GM19452 (cell line): ENCODE results near the gene LAMA4.

Experiments
- ATAC-seq: cut with Tn5 transposase; IDR thresholded peaks from one replicate; pipeline ENCODE4 v1.9.1; 2021; ENCODE audit not compliant: unreplicated experiment

LAMA4 gene, protein sequence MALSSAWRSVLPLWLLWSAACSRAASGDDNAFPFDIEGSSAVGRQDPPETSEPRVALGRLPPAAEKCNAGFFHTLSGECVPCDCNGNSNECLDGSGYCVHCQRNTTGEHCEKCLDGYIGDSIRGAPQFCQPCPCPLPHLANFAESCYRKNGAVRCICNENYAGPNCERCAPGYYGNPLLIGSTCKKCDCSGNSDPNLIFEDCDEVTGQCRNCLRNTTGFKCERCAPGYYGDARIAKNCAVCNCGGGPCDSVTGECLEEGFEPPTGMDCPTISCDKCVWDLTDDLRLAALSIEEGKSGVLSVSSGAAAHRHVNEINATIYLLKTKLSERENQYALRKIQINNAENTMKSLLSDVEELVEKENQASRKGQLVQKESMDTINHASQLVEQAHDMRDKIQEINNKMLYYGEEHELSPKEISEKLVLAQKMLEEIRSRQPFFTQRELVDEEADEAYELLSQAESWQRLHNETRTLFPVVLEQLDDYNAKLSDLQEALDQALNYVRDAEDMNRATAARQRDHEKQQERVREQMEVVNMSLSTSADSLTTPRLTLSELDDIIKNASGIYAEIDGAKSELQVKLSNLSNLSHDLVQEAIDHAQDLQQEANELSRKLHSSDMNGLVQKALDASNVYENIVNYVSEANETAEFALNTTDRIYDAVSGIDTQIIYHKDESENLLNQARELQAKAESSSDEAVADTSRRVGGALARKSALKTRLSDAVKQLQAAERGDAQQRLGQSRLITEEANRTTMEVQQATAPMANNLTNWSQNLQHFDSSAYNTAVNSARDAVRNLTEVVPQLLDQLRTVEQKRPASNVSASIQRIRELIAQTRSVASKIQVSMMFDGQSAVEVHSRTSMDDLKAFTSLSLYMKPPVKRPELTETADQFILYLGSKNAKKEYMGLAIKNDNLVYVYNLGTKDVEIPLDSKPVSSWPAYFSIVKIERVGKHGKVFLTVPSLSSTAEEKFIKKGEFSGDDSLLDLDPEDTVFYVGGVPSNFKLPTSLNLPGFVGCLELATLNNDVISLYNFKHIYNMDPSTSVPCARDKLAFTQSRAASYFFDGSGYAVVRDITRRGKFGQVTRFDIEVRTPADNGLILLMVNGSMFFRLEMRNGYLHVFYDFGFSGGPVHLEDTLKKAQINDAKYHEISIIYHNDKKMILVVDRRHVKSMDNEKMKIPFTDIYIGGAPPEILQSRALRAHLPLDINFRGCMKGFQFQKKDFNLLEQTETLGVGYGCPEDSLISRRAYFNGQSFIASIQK (N-terminal part only)

DNA sequence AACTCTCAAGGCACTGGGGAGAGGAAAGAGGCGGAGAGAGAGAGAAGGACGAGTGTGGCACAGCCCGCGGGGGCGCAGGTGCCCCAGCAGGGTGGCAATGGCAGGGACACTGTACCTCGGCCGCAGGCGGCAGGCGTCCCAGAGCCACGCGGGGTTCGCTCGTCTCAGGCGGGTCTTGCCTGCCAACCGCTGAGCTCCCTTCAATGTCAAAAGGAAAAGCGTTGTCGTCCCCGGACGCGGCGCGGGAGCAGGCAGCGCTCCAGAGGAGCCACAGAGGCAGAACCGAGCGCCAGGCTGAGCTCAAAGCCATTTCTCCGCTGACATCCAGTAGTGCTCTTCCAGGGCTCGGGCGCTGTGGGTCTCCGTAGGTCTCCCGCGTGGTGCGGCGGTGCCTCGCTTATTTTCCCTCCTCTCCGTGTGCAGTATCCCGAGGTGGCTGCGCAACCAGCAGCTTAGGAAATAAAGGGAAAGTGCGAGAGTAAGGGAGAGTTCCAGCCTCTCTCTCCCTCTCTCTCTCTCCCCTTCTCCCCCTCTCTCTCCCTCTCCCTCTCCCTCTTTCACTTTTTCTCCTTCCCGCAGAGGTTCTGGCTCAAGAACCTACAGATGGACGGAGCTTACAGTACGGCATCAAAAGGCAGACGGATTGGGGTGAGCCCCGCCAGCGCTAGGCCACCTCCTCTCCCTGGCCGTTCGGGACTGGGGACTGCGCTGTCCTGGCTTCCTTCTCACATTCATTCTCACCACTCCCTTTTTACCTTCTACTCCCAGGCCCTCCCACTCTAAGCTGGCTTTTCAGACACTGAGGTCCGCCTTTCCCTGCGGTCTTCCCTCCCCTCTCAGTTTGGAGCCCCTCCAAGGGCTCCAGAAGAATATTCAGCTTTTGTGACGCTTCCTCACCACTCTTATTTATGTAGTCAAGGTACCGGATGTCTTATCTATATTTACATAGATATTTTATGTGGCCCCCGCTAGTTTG lies at the start of gene LAMA4:
Gene LAMA4 (minus strand): TSS at position 727 of the 976 bp plus-strand sequence. CDS start 417 bp downstream, at position 310.
- ATAC-seq, result no peak

DNA sequence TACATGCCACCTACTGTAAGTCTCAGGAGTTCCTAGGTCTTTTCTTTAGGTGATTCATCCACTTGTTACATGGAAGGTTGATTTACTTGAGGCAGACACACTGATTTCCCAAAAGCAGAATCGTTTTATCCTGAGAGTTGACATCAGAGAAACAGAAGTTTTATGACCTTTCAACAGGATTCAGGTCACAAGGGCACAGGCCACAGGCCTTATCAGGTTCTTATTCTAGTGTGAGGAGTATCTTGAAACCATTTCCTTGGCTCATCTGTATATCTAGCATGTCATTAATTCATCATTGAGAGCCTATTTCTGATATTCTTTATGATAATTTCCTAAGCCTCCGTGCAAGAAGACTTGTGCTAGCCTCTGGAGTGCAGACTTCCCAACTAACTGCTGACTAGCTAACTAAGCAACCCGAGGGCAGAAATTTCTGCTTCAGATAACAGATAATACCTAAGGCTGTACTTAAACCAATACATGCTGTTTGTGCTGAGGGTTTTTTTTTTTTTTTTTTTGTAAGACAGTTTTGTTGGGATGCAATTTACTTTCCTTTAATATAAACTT lies 47.9 kb upstream of the LAMA4 start:
- ATAC-seq, result no peak

DNA sequence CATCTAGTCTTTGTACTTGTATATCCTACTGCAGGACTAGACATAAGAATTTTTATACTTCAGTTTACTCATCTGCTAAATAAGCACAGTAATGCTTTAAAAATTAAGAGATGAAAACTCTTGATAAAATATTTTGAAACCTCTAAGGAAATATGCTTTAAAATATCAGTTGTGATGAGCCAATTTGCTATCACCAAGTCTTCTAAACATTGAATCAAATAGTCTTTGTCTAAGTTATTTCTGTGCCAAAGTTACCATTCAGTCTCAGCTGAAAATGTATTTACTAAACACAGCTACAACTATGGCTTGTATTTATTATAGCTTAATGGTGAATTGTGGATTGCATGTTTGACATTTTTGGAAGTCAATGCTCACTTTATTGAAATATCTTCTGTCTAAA lies 46.5 kb upstream of the LAMA4 start:
- ATAC-seq, result no peak

DNA sequence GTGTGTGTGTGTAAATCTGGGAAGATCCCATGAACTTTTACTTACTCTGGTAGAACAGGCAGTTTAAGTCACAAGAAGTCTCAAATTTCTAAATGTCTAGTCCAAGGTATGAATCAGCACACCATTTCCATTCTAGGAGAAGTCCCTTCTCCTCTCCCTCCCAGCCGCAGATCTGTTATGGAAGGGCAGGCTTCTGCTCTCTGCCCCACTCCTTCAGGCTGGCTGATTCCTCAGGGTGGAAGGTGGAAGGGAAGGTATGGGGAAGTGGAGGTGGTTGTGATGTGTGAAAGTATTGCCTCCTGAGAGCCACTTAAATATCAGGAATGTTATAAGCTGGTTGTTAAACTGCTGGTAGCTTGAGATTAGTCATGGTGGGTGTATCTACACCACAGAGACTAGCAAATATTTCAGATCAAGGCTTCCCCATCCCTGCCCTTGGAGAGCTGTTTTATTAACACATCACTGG lies 44.5 kb upstream of the LAMA4 start:
- ATAC-seq, result no peak

DNA sequence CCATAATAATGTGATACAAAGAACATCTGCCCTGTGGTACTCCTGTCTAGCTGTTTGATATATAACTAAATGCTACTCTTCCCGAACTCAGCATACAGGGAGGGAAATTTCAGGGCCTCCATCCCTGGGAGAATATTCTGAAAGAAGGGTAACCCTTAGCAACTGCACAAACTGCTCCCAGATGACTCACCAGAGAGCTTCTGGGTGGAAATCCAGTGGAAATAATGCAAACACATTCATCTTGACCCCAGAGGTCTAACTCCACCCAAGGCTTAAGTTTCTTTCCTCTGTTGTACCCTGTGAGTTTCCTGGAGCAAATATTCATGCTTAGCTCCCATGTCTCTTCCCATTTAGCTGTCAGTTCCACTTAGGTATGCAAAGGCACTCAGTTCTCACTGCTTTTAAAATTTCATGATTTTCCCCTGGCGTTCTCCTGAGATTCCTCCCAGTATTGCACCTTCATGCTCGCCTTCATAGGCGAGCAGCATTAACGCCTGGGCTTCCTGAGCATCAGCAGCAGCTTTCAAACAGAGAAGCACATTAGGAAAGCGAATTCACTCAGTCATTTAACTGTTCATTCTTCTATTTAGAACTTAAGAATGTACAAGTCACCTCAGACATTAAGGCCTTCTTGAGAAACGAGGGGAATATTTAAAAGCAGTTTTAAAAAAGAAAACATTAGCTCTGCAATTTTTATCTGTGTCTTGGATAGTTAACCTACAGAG lies 43.8 kb upstream of the LAMA4 start:
- ATAC-seq, result no peak

DNA sequence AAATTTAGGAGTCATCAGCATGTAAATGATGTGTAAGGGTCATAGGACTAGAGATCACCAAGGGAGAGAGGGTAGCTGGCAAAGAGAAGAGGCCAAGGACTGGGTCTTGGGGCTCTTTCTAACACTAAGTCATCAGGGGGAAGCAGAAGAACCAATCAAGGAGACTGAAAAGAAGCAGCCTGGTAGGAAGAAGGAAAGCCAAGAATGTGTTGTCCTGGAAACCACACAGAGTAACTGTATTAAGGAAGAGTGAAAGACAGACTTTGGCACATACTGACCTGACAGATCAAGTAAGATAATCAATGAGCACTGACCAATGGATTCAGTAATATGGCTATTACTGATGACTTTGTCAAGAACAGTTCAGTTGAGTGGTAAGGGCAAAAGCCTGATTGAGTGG lies 42.3 kb upstream of the LAMA4 start:
- no peak for ATAC-seq

DNA sequence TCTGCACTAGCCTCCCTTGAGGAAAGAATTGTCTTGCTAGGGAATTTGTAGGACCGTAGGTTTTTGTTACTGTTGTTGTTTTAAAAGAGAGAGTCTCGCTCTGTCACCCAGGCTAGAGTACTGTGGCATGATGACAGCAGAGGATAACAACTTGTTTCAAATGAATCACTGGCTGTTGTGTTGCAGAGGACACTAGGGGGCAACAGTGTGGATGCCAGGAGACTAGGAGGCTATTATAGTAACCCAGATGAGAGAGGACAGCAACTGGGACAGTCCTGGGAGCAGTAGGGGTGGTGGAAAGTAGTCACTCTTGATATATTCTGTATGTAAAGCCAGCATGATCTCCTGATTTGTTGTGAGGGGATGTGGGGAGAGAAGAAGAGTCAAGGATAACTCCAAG lies 41.8 kb upstream of the LAMA4 start:
- peak; percentile 62 for ATAC-seq

DNA sequence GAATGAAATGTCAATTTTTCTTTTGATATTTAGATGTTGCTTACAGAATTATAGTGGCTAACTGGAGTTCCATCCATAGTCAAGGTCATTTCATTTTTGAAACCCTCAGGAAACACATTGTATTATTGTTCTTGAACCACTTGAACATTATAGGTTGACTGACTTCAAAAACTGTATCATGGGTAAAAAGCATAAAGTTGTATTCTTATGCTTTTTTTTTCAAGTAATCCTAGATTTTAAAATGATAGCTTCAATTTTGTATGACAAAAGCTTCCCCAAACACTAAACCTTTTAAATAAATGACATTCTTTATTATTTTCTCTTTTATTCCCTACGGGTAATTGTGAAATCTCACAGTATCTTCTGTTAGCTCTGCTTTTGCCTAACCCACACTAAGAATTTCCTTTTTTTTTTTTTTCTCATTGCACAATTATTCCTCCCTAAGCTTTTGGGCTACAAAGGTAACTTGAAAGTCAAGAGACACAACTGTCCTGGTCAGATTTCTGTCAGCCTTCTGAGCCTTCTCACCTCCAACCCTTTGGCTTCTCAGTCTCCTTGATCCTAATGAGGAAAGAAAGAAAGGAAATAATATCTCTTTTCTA lies 36.9 kb upstream of the LAMA4 start:
- ATAC-seq, result no peak

DNA sequence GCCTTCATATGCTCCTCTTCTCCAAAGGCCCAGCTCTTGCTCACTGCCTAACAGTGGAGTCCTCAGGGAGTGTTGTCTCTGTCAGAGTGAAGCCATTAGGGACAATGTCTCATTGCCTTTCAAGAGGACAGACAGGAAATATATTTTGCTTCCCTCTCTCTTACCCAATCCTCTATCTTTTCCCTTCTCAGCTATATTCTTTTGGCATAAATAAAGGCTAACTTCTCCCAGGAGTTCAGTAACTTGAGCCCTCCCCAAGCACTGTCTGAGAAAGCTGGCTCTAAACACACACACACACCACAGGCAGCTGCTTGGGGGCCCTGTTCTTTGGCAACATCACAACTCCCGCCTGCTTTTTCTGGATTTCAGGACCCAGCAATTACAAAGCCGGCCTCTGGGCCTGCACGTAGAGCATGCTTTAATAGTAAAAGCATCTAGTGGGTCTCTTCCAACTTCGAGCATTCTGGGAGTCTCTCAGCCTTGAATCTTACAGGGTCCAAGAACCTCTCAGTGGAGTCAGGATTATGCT lies 34.7 kb upstream of the LAMA4 start:
- no peak for ATAC-seq

DNA sequence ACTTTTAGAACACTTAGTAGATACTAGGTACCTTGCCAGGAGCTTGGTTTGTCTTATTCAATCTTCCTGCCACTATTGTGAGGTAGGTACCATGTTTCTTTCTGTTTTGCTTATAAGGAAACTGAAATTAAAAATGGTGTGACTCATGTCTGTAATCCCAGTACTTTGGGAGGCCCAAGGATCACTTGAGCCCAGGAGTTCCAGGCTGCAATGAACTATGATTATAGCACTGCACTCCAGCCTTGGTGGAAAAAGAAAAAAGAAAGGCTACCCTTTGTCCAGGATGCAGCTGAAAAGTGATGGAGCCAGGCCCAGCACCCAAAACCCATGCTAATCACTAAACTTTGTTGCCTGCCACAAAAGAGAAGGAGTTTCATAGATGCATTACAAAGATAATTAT lies 34.1 kb upstream of the LAMA4 start:
- ATAC-seq, result no peak

DNA sequence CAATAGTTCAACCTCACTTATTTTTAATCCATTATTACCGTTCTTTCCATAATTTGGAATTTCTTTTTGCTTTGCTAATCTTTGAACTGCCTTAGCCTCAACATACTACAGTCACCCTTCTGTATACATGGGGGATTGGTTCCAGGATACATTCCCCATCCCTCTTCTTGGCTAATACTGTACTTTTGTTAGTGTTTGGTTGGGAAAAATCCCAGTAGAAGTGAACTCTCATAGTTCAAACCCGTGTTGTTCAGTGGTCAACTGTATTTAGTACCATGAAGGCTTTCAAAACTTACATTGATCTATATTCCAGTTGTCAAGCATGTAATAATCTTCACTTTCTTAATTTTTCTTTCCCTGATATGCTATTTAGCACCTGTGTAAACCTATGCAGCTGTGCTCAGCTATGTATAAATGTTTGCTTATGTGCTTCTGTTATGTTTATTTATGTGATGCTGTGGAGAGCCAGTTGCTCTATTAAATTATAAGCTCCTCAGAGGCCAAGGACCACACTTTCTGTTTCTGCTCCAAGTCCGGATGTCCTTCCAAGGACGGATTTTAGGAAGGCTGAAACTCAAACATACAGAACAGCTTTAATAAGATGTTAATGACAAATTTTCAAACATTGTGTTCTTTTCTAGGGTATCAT lies 33.3 kb upstream of the LAMA4 start:
- no peak for ATAC-seq

DNA sequence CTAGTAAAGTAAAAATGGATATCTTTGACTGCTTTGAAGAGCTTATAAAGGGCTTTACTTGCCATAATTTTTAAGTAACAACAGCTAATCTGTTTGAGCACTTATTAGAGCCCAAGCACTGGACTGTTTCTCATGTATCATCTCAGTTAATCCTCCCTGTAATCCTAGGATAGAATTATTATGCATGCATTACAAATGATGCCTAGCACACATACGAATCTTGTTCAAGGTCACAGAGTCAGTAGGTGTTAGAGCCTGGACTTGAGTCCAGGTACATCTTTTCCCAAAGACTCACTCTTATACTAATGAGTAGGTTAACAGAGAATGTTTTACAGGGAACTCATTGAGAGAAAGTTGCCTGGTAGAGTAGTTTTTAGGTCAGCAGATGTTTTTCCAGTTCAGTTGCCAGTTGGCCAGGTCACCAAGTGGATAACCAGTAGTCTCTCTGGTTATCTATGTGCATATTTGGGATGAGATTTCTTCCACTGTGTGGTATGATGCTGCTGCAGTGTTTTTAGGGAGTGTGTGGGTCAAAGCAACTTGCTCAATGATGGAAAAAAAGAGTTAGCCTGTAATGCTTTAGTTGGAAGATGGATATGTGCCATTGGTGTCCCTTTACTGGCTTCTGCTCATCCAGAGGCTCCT lies 32.3 kb upstream of the LAMA4 start:
- ATAC-seq, result no peak

DNA sequence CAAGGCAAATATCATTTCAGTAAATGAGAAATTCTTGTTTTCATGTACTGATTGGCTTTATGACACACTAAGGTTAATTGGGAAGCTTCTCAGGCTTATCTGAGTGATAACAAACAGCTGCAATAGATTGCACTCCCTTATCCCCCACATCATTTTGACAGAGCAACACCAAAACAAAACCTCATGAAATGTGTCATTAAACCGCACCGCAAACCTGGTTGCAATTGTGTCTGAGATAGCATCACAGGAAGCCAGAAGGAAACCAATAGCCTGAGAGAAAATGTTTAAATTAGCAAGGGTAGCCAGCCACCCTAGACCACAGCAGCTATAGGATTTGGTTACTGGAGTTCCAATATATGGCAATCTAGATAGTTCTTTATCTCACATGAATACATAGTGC lies 31.6 kb upstream of the LAMA4 start:
- peak; percentile 85 for ATAC-seq

DNA sequence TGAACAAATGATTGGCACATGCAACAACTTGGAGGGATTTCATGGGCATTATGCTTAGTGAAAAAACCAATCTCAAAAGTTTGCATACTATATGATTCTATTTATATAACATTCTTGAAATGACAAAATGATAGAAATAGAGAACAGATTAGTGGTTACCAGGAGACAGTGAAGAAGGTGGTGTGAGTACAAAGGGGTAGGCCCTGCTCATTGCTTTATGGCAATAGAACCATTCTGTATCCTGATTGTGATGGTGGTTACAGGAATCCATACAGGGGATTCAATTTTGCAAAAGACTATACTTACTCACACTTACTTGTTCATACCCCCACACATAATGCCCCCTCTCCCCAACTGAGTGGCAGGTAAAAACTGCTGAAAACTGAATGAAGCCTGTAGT lies 30.2 kb upstream of the LAMA4 start:
- ATAC-seq, result no peak

DNA sequence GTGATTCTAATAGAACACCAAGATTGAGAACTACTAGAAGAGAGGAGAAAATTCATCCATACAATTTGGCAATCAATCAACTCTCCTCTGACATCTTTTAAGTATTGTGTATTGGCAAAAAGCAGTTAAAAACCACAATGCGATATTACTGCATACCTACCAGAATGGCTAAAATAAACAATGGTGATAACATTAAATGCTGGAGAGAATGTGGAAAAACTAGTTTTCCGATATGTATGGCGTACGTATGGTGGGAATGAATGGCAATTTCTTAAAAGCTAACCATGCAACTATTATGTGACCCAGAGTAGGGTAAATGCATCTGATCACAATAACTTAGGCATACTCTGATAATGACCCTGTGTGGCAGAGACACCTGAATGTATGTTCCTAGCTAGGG lies 29.3 kb upstream of the LAMA4 start:
- no peak for ATAC-seq

DNA sequence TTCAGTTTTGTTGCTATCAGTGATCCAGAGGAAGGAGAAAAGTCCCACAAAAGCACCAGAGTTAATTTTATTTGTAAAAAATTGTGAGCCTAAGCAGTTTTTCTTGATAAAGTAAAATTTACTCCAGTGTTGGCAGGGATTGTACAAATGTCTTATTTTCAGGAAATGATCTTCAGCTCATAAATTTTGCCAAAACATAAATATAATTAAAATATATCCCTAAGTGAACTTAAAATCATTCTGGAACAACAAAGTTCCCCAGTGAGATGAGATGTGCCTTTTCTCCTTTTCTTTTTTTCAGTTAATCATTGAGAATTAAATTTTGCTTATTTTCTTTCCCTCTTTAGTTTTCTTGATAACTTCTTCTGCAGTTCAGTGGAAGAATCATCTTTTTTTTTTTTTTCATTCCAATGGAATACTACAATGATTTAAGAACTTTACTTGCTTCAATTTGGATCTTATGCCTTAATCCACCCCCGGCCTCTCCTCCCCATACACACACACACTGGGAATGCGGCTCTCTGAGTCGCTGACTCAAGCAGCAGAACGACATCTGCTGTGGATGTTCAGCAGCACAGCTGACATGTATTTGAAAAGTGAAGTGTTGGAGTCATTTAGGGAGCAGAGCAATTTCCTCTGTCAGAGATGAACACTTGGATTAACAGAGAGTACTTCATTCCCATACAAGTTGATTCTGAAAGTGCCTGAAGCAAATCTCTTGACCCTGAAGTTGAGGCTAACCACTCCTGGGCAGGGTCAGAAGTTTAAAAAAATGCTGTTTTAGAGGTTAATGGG lies 27.7 kb upstream of the LAMA4 start:
- ATAC-seq, result no peak
